Mucosa of descending colon (tissue), 3 donors: ENCODE results near the gene LARP6. TPM values are rescaled to one million over a fixed set of nuclear protein-coding genes. Genes with fewer than 3 reads are reported as not detected.

Experiments
- ATAC-seq: fragments of 200-7000 bp; cut with Tn5 transposase; one replicate; pipeline ENCODE4 v1.9.1; 2020; ENCODE audit warnings: mild to moderate bottlenecking, moderate library complexity
- DNase-seq, 3 donors: peaks; one replicate each; pipeline ENCODE4 v3.0.0-alpha.2; 2020
- H3K36me3 ChIP-seq: fragments of 200-600 bp; one replicate; pipeline ENCODE4 v1.8.0; 2021; ENCODE audit warnings: low read depth, mild to moderate bottlenecking
- H3K4me1 ChIP-seq: fragments of 200-600 bp; one replicate; pipeline ENCODE4 v1.8.0; 2021; ENCODE audit warnings: low read depth, mild to moderate bottlenecking
- H3K4me3 ChIP-seq: fragments of 200-600 bp; one replicate; pipeline ENCODE4 v1.8.0; 2021; ENCODE audit warnings: mild to moderate bottlenecking
- H3K9me3 ChIP-seq: fragments of 200-600 bp; one replicate; pipeline ENCODE4 v1.8.0; 2021; ENCODE audit warnings: mild to moderate bottlenecking
- CTCF ChIP-seq: fragments of 200-600 bp; IDR thresholded peaks from one replicate; pipeline ENCODE4 v1.8.0; 2022; ENCODE audit warnings: antibody characterized with exemption, mild to moderate bottlenecking
- intact Hi-C, 2 donors: fragments of 100-400 bp; cut with DNase I in 1 of 2; cut with micrococcal nuclease in 1 of 2; formaldehyde crosslinking; loops; one replicate each; pipeline versions ENCODE4 v1.11.0 to v1.11.1; 2022; cut with DNase I, micrococcal nuclease
- total RNA-seq, 3 donors: library from RNA; stranded (reverse); fragmentation: NEBNext Ultra II Directional in 2 of 3; extraction: Animal tissue kit (Norgen Biotek cat#: 25700) in 2 of 3; gene quantifications; one replicate each; pipeline versions ENCODE4 v1.2.1 to v1.2.4, GENCODE V29; 2021 to 2023
- donor health status: DM: no; HTN: no; CAD: no; lungs with moderate emphysema.
- donor health status: DM: no; HTN: no; CAD: no.
- donor health status: DM: no; HTN: yes; CAD: no.

The LARP6 gene
- total RNA-seq, 3 donors from 2014 or later = 0.55 to 24.8 (median 3.8) TPM

DNA sequence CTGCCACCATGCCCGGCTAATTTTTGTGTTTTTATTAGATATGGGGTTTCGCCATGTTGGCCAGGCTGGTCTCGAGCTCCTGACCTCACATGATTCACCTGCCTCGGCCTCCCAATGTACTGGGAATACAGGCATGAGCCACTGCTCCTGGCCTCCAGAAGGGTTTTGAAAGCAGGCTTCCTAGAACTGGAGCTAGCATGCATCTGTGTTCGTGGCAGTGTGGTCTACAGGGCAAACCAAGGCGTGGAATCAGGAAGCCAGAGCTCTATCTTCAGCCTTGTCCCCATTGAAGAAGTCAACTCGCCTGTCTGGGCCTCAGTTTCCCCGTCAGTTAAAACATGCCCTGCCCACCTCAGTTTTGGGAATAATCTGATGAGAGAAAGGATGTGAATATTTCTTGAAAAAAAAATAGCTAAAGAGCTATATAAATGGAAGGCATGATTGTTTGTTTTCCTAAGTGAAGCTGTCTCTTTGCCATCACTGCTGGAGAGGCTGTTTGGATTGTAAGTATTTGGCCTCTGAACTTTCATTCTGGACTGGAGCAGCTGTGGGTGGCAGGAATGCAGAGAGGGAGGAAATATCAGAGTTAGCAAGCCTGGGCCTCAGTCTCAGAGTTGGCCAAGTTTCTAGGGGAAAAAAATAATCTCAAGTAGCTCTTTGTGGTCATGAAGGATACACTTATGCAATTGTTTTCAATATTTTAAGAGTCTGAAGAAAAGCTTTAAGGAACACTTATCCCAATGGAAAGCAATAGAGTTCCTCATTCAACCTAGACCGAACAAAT, 54.1 kb downstream of the LARP6 start:
- DNase-seq = no peak
- no peaks in the 10 kb centered on the region for H3K36me3 ChIP-seq
- intact Hi-C loops = no loop called here
- no peaks in the 10 kb centered on the region for H3K4me1 ChIP-seq
- H3K9me3 ChIP-seq = no peaks in the 10 kb centered on the region
- ATAC-seq = peak; percentile 38
- H3K4me3 ChIP-seq = no peak overlapping the region
- no peak for TF ChIP-seq CTCF

DNA sequence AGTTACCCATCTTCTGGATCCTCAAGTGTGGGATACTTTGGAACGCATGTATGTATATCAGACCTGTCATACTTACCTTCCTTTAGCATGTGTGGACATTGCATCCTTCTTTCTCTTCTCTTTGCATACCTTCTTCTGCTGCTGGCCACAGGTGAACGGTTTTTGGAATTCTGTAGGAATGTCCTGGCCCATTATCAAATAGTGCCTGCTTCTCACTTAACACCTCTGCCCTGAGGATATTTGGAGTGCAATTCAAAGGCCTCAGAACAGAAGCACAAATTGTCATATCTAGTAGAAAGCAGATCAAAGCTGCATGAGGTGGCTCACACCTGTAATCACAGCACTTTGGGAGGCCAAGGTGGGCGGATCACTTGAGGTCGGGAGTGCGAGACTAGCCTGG, 56.5 kb downstream of the LARP6 start:
- intact Hi-C loops = no loop called here
- Histone ChIP-seq H3K4me1 (no peaks in the 10 kb centered on the region), H3K36me3 (no peaks in the 10 kb centered on the region), H3K4me3 (no peak overlapping the region), H3K9me3 (no peaks in the 10 kb centered on the region)
- TF ChIP-seq CTCF = no peak
- ATAC-seq (no peak), DNase-seq (no peak)

DNA sequence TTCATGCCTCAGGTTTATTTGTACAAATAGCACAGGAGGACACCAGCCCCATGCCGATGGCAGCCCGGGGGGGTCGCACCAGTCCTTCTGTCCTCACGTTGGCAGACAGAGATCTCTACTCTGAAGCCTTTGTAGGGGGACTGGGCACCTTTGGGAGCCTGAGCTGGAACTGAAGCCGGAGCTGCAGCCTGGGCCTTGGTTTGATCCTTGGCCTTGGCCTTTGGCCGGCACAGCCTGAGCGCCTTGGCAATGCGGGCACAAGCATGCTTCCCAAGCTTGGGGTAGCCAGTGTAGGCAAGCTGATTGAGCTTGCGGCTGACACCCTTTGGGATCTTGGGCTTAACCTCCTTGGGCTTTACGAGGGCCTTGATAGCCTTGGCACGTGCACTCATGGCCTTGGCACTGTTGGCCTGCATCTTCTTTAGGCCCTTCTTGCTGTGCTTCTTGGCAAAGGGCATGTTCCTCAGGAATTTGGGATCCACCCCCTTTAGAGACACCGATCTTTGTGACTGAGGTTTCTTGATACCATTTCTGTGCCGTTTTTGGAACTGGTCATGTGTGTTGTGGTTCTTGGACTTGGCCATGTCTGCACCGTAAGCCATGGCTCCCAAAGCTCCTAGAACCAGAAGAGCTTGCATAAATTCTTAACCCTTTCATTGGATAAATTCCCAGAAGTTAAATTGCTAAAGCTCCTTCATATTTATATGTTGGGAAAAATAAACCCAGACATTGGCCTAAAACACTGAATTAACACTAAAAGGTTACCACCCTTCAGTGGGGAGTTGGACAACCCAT, 57.2 kb downstream of the LARP6 start:
- intact Hi-C loops = no loop called here
- no peak for ATAC-seq

DNA sequence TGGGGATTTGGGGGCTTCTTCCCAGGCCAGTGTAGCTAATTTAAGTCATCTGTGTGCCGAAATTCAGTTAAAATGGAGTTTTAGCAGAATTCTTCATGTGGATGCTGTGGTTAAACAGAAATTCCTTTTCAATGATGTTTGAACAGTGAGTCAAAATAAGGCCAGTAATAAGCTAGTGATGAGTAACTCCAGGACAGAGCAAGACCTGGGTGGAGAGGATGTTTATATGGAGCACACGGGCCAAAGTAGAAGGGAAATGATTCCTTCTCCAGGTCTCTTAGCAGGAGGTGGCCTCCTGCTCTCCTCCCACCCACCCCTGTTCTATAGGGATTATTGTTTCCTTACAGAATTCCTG, 58.7 kb downstream of the LARP6 start:
- H3K4me3 ChIP-seq = no peak overlapping the region
- no peaks in the 10 kb centered on the region for H3K4me1 ChIP-seq
- intact Hi-C loops = no loop called here
- TF ChIP-seq CTCF = no peak
- DNase-seq (no peak), ATAC-seq (peak; percentile 83)
- H3K36me3 ChIP-seq = no peaks in the 10 kb centered on the region
- no peaks in the 10 kb centered on the region for H3K9me3 ChIP-seq

More for the DNA sequence above, 57.2 kb downstream of the LARP6 start:
- H3K4me3 ChIP-seq = no peak overlapping the region
- H3K4me1 ChIP-seq = no peaks in the 10 kb centered on the region
- DNase-seq = no peak
- TF ChIP-seq CTCF = no peak
- H3K9me3 ChIP-seq = no peaks in the 10 kb centered on the region
- no peaks in the 10 kb centered on the region for H3K36me3 ChIP-seq

DNA sequence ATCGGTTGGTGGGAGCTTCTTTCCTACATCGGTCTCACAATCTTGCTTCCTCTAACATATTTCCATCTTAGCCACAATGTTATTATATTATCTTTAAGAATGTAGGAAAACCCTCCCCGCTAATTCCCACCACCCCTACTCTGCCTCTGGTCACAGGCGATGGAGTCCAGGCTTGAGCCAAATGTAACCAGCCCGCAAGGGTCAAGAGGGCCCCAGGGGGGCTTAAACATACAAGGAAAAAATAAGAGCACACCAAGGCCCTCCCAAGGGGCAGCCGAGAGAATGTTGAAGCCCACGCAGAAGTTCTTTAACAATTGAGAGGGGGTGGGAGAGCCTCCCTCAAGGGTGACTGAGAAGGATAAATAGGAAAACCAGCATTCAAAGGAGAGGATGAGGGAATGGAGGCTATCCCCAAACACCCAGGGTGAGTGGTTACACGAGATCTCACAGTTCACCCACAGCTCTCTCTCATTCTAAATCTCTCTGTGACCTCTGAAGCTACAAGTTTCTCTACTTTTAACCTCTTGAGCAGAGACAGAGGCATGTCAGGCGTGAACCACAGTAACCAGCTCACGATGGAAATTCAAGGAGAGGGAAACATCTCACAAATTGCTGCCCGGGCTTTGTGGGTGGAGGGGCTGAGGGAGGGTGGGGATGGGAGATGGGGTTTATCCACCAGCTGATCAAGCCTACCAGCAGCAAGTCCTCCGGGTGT, 59.2 kb downstream of the LARP6 start:
- no peaks in the 10 kb centered on the region for H3K4me1 ChIP-seq
- H3K4me3 ChIP-seq = no peak overlapping the region
- DNase-seq (no peak), ATAC-seq (no peak)
- intact Hi-C loops = no loop called here
- no peaks in the 10 kb centered on the region for H3K36me3 ChIP-seq
- no peak for TF ChIP-seq CTCF
- no peaks in the 10 kb centered on the region for H3K9me3 ChIP-seq
